Measurements from ENCODE around the gene PERM1.
A peak's percentile ranks its signal among the peaks of the same experiment; 100 is the strongest.
"Not testable (repeated sequence)": the region's sequence is repeated elsewhere in the genome, so short reads cannot be mapped to it uniquely, and the experiment has no call there.

Gene PERM1

GRCh38 chr1:999725-1000356 is 17.9 kb upstream of the PERM1 start, which contains the start of gene HES4:
TSS of gene HES4 (minus strand) at chr1:1000097. CDS start at chr1:999973, 124 bp downstream.
- peak; percentile 87 for DNase-seq (ENCODE audit: low read depth, low spot score)
- peak within 1 kb of the TSS; percentile 58 for H3K4me3 ChIP-seq (ENCODE audit: low read length)

GRCh38 chr1:998995-999724 is 17.3 kb upstream of the PERM1 start:
- no peak for DNase-seq (ENCODE audit: low read depth, low spot score)
- peak overlapping the region; percentile 58 for H3K4me3 ChIP-seq (ENCODE audit: low read length)

GRCh38 chr1:998745-998994 is 16.8 kb upstream of the PERM1 start:
- H3K4me3 ChIP-seq (ENCODE audit: low read length): peak overlapping the region; percentile 58
- no peak for DNase-seq (ENCODE audit: low read depth, low spot score)

- H3K4me3 ChIP-seq (ENCODE audit: low read length): peak overlapping the region; percentile 58
- DNase-seq (ENCODE audit: low read depth, low spot score): no peak
Observed at GRCh38 chr1:997993-998744, 16.3 kb upstream of the PERM1 start.

GRCh38 chr1:997713-997992 is 15.8 kb upstream of the PERM1 start:
- no peak for DNase-seq (ENCODE audit: low read depth, low spot score)
- no peak overlapping the region for H3K4me3 ChIP-seq (ENCODE audit: low read length)

GRCh38 chr1:996851-997712 is 15.2 kb upstream of the PERM1 start:
- DNase-seq (ENCODE audit: low read depth, low spot score): no peak

GRCh38 chr1:995665-996633 is 14.1 kb upstream of the PERM1 start:
- H3K4me3 ChIP-seq (ENCODE audit: low read length): no peak overlapping the region
- DNase-seq (ENCODE audit: low read depth, low spot score): no peak

More at GRCh38 chr1:996851-997712, 15.2 kb upstream of the PERM1 start:
- no peak overlapping the region for H3K4me3 ChIP-seq (ENCODE audit: low read length)

GRCh38 chr1:994546-994945 is 12.7 kb upstream of the PERM1 start:
- not testable (repeated sequence) for H3K4me3 ChIP-seq (ENCODE audit: low read length); DNase-seq (ENCODE audit: low read depth, low spot score)

- DNase-seq (ENCODE audit: low read depth, low spot score): no peak
- H3K4me3 ChIP-seq (ENCODE audit: low read length): no peak overlapping the region
Observed at GRCh38 chr1:993379-993995, 11.6 kb upstream of the PERM1 start.

- no peak for DNase-seq (ENCODE audit: low read depth, low spot score)
- H3K4me3 ChIP-seq (ENCODE audit: low read length): no peak overlapping the region
Observed at GRCh38 chr1:992362-992761, 10.5 kb upstream of the PERM1 start.

GRCh38 chr1:991895-992294 is 10.0 kb upstream of the PERM1 start:
- DNase-seq (ENCODE audit: low read depth, low spot score): no peak
- H3K4me3 ChIP-seq (ENCODE audit: low read length): no peak overlapping the region

- DNase-seq (ENCODE audit: low read depth, low spot score); H3K4me3 ChIP-seq (ENCODE audit: low read length): not testable (repeated sequence)
Observed at GRCh38 chr1:991275-991674, 9.4 kb upstream of the PERM1 start.

GRCh38 chr1:988061-988460 is 6.2 kb upstream of the PERM1 start:
- not testable (repeated sequence) for H3K4me3 ChIP-seq (ENCODE audit: low read length); DNase-seq (ENCODE audit: low read depth, low spot score)

- no peak overlapping the region for H3K4me3 ChIP-seq (ENCODE audit: low read length)
- no peak for DNase-seq (ENCODE audit: low read depth, low spot score)
Observed at GRCh38 chr1:985126-985525, 3.2 kb upstream of the PERM1 start.

GRCh38 chr1:984476-984814 is 2.6 kb upstream of the PERM1 start:
- no peak overlapping the region for H3K4me3 ChIP-seq (ENCODE audit: low read length)
- DNase-seq (ENCODE audit: low read depth, low spot score): no peak

GRCh38 chr1:983798-984475 is 2.0 kb upstream of the PERM1 start:
- no peak overlapping the region for H3K4me3 ChIP-seq (ENCODE audit: low read length)
- DNase-seq (ENCODE audit: low read depth, low spot score): no peak

GRCh38 chr1:982765-983436 is 1.0 kb upstream of the PERM1 start:
- no peak for DNase-seq (ENCODE audit: low read depth, low spot score)

More at GRCh38 chr1:982765-983436, 1.0 kb upstream of the PERM1 start:
- no peak overlapping the region for H3K4me3 ChIP-seq (ENCODE audit: low read length)
